ENCODE measurements around the gene FRRS1L.

- TF ChIP-seq RAD21 (IDR thresholded peaks at IDR 0.05; ENCODE audit: low read depth) (no peak), NFIC (IDR thresholded peaks at IDR 0.05) (no peak), TCF12 (IDR thresholded peaks at IDR 0.05; ENCODE audit: low read depth) (no peak), TEAD4 (IDR thresholded peaks at IDR 0.05) (no peak), EP300 (IDR thresholded peaks at IDR 0.05; ENCODE audit: borderline replicate concordance) (no peak), REST (IDR thresholded peaks at IDR 0.05; ENCODE audit: low read depth) (no peak), FOXM1 (IDR thresholded peaks at IDR 0.05; ENCODE audit: borderline replicate concordance, low read depth) (no peak), TAF1 (IDR thresholded peaks at IDR 0.05; ENCODE audit: low read depth) (no peak), MAX (IDR thresholded peaks at IDR 0.05) (no peak), USF1 (IDR thresholded peaks at IDR 0.05) (no peak), EGR1 (IDR thresholded peaks at IDR 0.05) (no peak)
Observed at GRCh38 chr9:109115931-109116526, 51.0 kb downstream of the FRRS1L start.

Measured in Ishikawa (cell line).